HG03521 (cell line): ENCODE measurements around the gene GPR141.

Source experiments
- ATAC-seq: cut with Tn5 transposase; IDR thresholded peaks from one replicate; pipeline ENCODE4 v1.9.1; 2021; ENCODE audit warnings: mild to moderate bottlenecking, moderate library complexity; ENCODE audit not compliant: unreplicated experiment

Gene GPR141

GRCh38 chr7:37729181-37729580 lies 45.6 kb downstream of the GPR141 start:
- ATAC-seq, result no peak

GRCh38 chr7:37730501-37730900 lies 46.9 kb downstream of the GPR141 start:
- no peak for ATAC-seq

- no peak for ATAC-seq
Measured at GRCh38 chr7:37732253-37732652, 48.7 kb downstream of the GPR141 start.

GRCh38 chr7:37732888-37733287 lies 49.3 kb downstream of the GPR141 start:
- no peak for ATAC-seq

- no peak for ATAC-seq
Measured at GRCh38 chr7:37735196-37735595, 51.6 kb downstream of the GPR141 start.

GRCh38 chr7:37738321-37738720 lies 54.8 kb downstream of the GPR141 start:
- ATAC-seq, result no peak

GRCh38 chr7:37740398-37740797 lies 56.8 kb downstream of the GPR141 start:
- ATAC-seq, result no peak

GRCh38 chr7:37741776-37742175 lies 58.2 kb downstream of the GPR141 start:
- ATAC-seq, result no peak

GRCh38 chr7:37751096-37751495 lies 67.5 kb downstream of the GPR141 start:
- no peak for ATAC-seq

- no peak for ATAC-seq
Measured at GRCh38 chr7:37753398-37754050, 70.0 kb downstream of the GPR141 start.

- no peak for ATAC-seq
Measured at GRCh38 chr7:37756797-37757551, 73.4 kb downstream of the GPR141 start.

GRCh38 chr7:37757563-37757962 lies 74.0 kb downstream of the GPR141 start:
- no peak for ATAC-seq

GRCh38 chr7:37758501-37759045 lies 75.0 kb downstream of the GPR141 start:
- no peak for ATAC-seq

GRCh38 chr7:37759526-37759925 lies 76.0 kb downstream of the GPR141 start:
- no peak for ATAC-seq

- no peak for ATAC-seq
Measured at GRCh38 chr7:37765421-37765829, 81.9 kb downstream of the GPR141 start.

- peak; percentile 65 for ATAC-seq
Measured at GRCh38 chr7:37765872-37766525, 82.4 kb downstream of the GPR141 start.

- no peak for ATAC-seq
Measured at GRCh38 chr7:37768611-37769010, 85.0 kb downstream of the GPR141 start.

GRCh38 chr7:37769291-37769690 lies 85.7 kb downstream of the GPR141 start:
- ATAC-seq, result no peak

- no peak for ATAC-seq
Measured at GRCh38 chr7:37769726-37770125, 86.2 kb downstream of the GPR141 start.

- no peak for ATAC-seq
Measured at GRCh38 chr7:37770838-37771237, 87.3 kb downstream of the GPR141 start.

GRCh38 chr7:37771342-37771741 lies 87.8 kb downstream of the GPR141 start:
- no peak for ATAC-seq

- no peak for ATAC-seq
Measured at GRCh38 chr7:37771801-37772200, 88.2 kb downstream of the GPR141 start.
